H1 (cell line): ENCODE data around the gene ATP5ME. TPM values are rescaled to one million over a fixed set of nuclear protein-coding genes. Genes with fewer than 3 reads are reported as not detected.

Experiments
- CTCF ChIA-PET: fragments of 300-600 bp; sonication (Branson Sonifier 250); formaldehyde crosslinking; loops from one replicate; lab custom pipeline; 2021; ENCODE audit not compliant: partially characterized antibody; lab: Charles Lee
- POLR2A ChIA-PET: fragments of 300-600 bp; sonication (Branson Sonifier 250); formaldehyde crosslinking; loops from one replicate; lab custom pipeline; 2021; ENCODE audit warnings: inconsistent platforms; ENCODE audit not compliant: partially characterized antibody; lab: Charles Lee
- DNase-seq, 2 experiments: peaks; one replicate each; pipeline versions ENCODE4 v3.0.0 to v3.0.0-alpha.2; 2010 to 2022; ENCODE audit warnings: low spot score in 2 of 2, low read depth in 1 of 2, mixed read lengths in 1 of 2
- FAIRE-seq: peaks from 2 replicates; lab custom pipeline; 2011; peaks lifted over from hg19 to GRCh38; lab: Jason Lieb, UNC
- H2AFZ ChIP-seq: 2 replicates; pipeline ENCODE4 v1.8.1; 2012; ENCODE audit warnings: low read length, inconsistent platforms
- H2AK5ac ChIP-seq: 2 replicates; pipeline ENCODE4 v1.6.1; 2013; ENCODE audit warnings: low read depth, low read length
- H2BK120ac ChIP-seq: replicated peaks from 2 replicates; pipeline ENCODE3; 2013; ENCODE audit warnings: low read depth, low read length, inconsistent platforms
- H2BK12ac ChIP-seq: 2 replicates; pipeline ENCODE4 v1.6.1; 2013; ENCODE audit warnings: low read depth, low read length
- H2BK15ac ChIP-seq: 2 replicates; pipeline ENCODE4 v1.6.1; 2013; ENCODE audit warnings: low read length
- H2BK20ac ChIP-seq: 2 replicates; pipeline ENCODE4 v1.6.1; 2013; ENCODE audit warnings: low read length
- H2BK5ac ChIP-seq: 2 replicates; pipeline ENCODE4 v1.6.1; 2013; ENCODE audit warnings: low read depth, low read length
- H3K14ac ChIP-seq: 2 replicates; pipeline ENCODE4 v1.6.1; 2013; ENCODE audit warnings: inconsistent platforms; ENCODE audit not compliant: insufficient read length
- H3K18ac ChIP-seq: 2 replicates; pipeline ENCODE4 v1.6.1; 2013; ENCODE audit warnings: low read length; ENCODE audit errors: extremely low read depth
- H3K23ac ChIP-seq: 2 replicates; pipeline ENCODE4 v1.6.1; 2013; ENCODE audit warnings: inconsistent platforms; ENCODE audit not compliant: insufficient read length
- H3K23me2 ChIP-seq: 2 replicates; pipeline ENCODE4 v1.6.1; 2013; ENCODE audit warnings: low read depth, low read length
- H3K27ac ChIP-seq: 2 replicates; pipeline ENCODE4 v1.6.1; 2011; ENCODE audit warnings: low read depth, low read length, inconsistent platforms
- H3K27me3 ChIP-seq, 4 experiments: replicated peaks in 1 of 4; 1 replicate in 1 of 4; 2 replicates in 3 of 4; pipeline versions ENCODE4 v1.6.1 to v1.8.1; 2011 to 2013; ENCODE audit warnings: low read length in 3 of 4, mild to moderate bottlenecking in 3 of 4, inconsistent platforms in 2 of 4, mixed read lengths in 2 of 4, moderate library complexity in 1 of 4; ENCODE audit not compliant: control insufficient read depth in 3 of 4, insufficient read depth in 3 of 4; ENCODE audit errors: extremely low read depth in 1 of 4
- H3K36me3 ChIP-seq, 4 experiments: 2 replicates each; pipeline versions ENCODE4 v1.6.1 to v1.8.1; 2011 to 2013; ENCODE audit warnings: mild to moderate bottlenecking in 4 of 4, low read length in 3 of 4, moderate library complexity in 2 of 4, control low read depth in 1 of 4, inconsistent platforms in 1 of 4; ENCODE audit not compliant: insufficient read depth in 4 of 4, control insufficient read depth in 2 of 4
- H3K4ac ChIP-seq: replicated peaks from 2 replicates; pipeline ENCODE3; 2013; ENCODE audit warnings: low read length, low read depth, mixed read lengths, inconsistent platforms; ENCODE audit not compliant: insufficient read length
- H3K4me1 ChIP-seq, 4 experiments: replicated peaks in 1 of 4; 1 replicate in 1 of 4; 2 replicates in 3 of 4; pipeline versions ENCODE4 v1.6.1 to v1.8.1; 2011 to 2013; ENCODE audit warnings: low read length in 3 of 4, inconsistent platforms in 2 of 4, mixed read lengths in 1 of 4; ENCODE audit not compliant: insufficient read depth in 4 of 4, control insufficient read depth in 3 of 4
- H3K4me2 ChIP-seq, 2 experiments: 2 replicates each; pipeline versions ENCODE4 v1.6.1 to v1.8.1; 2011 to 2013; ENCODE audit warnings: low read depth in 2 of 2, low read length in 2 of 2, control low read depth in 1 of 2, inconsistent platforms in 1 of 2, mild to moderate bottlenecking in 1 of 2; ENCODE audit not compliant: insufficient read depth in 1 of 2
- H3K4me3 ChIP-seq, 4 experiments: fragments of 200-600, 300-600 bp in 1 of 4; sonication (generic), shearing (Covaris generic), sonication (Bioruptor Twin) in 1 of 4; 2 replicates each; pipeline versions ENCODE4 v1.5.1 to v1.8.1; 2011 to 2016; ENCODE audit warnings: low read length in 4 of 4, low read depth in 3 of 4, control low read depth in 2 of 4, inconsistent platforms in 2 of 4, mild to moderate bottlenecking in 2 of 4, mixed read lengths in 1 of 4, moderate library complexity in 1 of 4; ENCODE audit not compliant: insufficient read depth in 2 of 4; ENCODE audit errors: extremely low read depth in 1 of 4
- H3K56ac ChIP-seq: replicated peaks from 2 replicates; pipeline ENCODE3; 2013; ENCODE audit warnings: low read depth, mild to moderate bottlenecking, mixed read lengths, low read length, inconsistent platforms; ENCODE audit not compliant: insufficient read length
- H3K79me1 ChIP-seq: 2 replicates; pipeline ENCODE4 v1.6.1; 2013; ENCODE audit warnings: low read depth, low read length, control low read depth
- H3K79me2 ChIP-seq, 2 experiments: 2 replicates each; pipeline versions ENCODE4 v1.6.1 to v1.8.1; 2012 to 2013; ENCODE audit warnings: low read length in 2 of 2, mild to moderate bottlenecking in 2 of 2, inconsistent platforms in 1 of 2; ENCODE audit not compliant: insufficient read depth in 2 of 2, control insufficient read depth in 1 of 2
- H3K9ac ChIP-seq, 4 experiments: replicated peaks in 1 of 4; 1 replicate in 1 of 4; 2 replicates in 3 of 4; pipeline versions ENCODE4 v1.6.1 to v1.8.1; 2011 to 2013; ENCODE audit warnings: low read depth in 3 of 4, low read length in 3 of 4, control low read depth in 2 of 4, mild to moderate bottlenecking in 2 of 4, moderate library complexity in 2 of 4, inconsistent platforms in 1 of 4; ENCODE audit errors: extremely low read depth in 1 of 4
- H3K9me3 ChIP-seq, 2 experiments: 2 replicates each; pipeline versions ENCODE4 v1.6.1 to v1.8.1; 2012 to 2013; ENCODE audit warnings: mild to moderate bottlenecking in 2 of 2, moderate library complexity in 2 of 2, control low read depth in 1 of 2, inconsistent platforms in 1 of 2, low read depth in 1 of 2, low read length in 1 of 2, mixed read lengths in 1 of 2; ENCODE audit not compliant: insufficient read depth in 2 of 2
- H4K20me1 ChIP-seq, 2 experiments: replicated peaks in 1 of 2; 2 replicates each; pipeline versions ENCODE3 to v1.8.1; 2011 to 2013; ENCODE audit warnings: inconsistent platforms in 2 of 2, low read length in 2 of 2, mild to moderate bottlenecking in 1 of 2; ENCODE audit not compliant: insufficient read depth in 2 of 2, control insufficient read depth in 1 of 2
- H4K5ac ChIP-seq: 2 replicates; pipeline ENCODE4 v1.6.1; 2013; ENCODE audit warnings: low read length, low read depth, mixed read lengths, inconsistent platforms; ENCODE audit not compliant: insufficient read length
- H4K8ac ChIP-seq: 2 replicates; pipeline ENCODE4 v1.8.0; 2013; ENCODE audit warnings: mild to moderate bottlenecking, moderate library complexity, low read length, inconsistent platforms; ENCODE audit not compliant: insufficient read depth; ENCODE audit errors: extremely low read depth
- H4K91ac ChIP-seq: replicated peaks from 2 replicates; pipeline ENCODE3; 2013; ENCODE audit warnings: low read length, mixed read lengths, inconsistent platforms; ENCODE audit not compliant: insufficient read length
- EP300 ChIP-seq, 2 experiments: IDR thresholded peaks; 1 replicate in 1 of 2; 2 replicates in 1 of 2; pipeline ENCODE4 v1.6.1; 2011 to 2012; ENCODE audit warnings: low read depth in 2 of 2, low read length in 2 of 2, mild to moderate bottlenecking in 2 of 2, borderline replicate concordance in 1 of 2, inconsistent platforms in 1 of 2, moderate library complexity in 1 of 2
- KDM4A ChIP-seq: IDR thresholded peaks from one replicate; pipeline ENCODE4 v1.7.1; 2012; ENCODE audit warnings: low read depth, mild to moderate bottlenecking, moderate library complexity, low read length, inconsistent platforms; ENCODE audit not compliant: severe bottlenecking
- WGBS, 2 experiments: shearing (Covaris generic) in 1 of 2; methylation state at CpG; one replicate each; pipeline versions ENCODE4 v1.1.6 to v1.1.7; 2013 to 2015; ENCODE audit warnings: low lambda C conversion rate in 2 of 2, mixed read lengths in 2 of 2, inconsistent platforms in 1 of 2, low coverage in 1 of 2, missing lambda C conversion rate in 1 of 2; ENCODE audit not compliant: insufficient replicate concordance in 2 of 2, insufficient coverage in 1 of 2, insufficient read length in 1 of 2; ENCODE audit errors: extremely low coverage in 1 of 2, missing lambda C conversion rate in 1 of 2; 5-methylcytosine and 5-hydroxymethylcytosine counted together
- polyA plus RNA-seq, 7 experiments: library from polyadenylated mRNA; depleted of rRNA in 3 of 7; stranded (reverse) in 5 of 7; unstranded in 2 of 7; fragments of >200 nt in 5 of 7; fragments of 200-250 nt in 2 of 7; gene quantifications; 1 replicate in 5 of 7; 2 replicates in 1 of 7; 4 replicates in 1 of 7; pipeline versions ENCODE4 v1.2.1 to v1.2.3, GENCODE V29; 2011 to 2013; ENCODE audit warnings: missing spikeins in 2 of 7, mixed read lengths in 2 of 7
- total RNA-seq: library from RNA; stranded (reverse); fragmentation: NEBNext Ultra II Directional; extraction: Animal tissue kit (Norgen Biotek cat#: 25700); gene quantifications from 2 replicates; pipeline ENCODE4 v1.2.1, GENCODE V29; 2021
- TF ChIP-seq, protein P1 (sequence below), 3 experiments: IDR thresholded peaks; 1 replicate in 2 of 3; 2 replicates in 1 of 3; pipeline versions ENCODE4 v1.5.1 to v1.6.1; 2011; ENCODE audit warnings: low read length in 3 of 3, mild to moderate bottlenecking in 3 of 3, inconsistent platforms in 2 of 3, low read depth in 1 of 3, moderate library complexity in 1 of 3; ENCODE audit not compliant: insufficient read depth in 1 of 3; ENCODE audit errors: control extremely low read depth in 1 of 3

The ATP5ME gene
- total and polyA plus RNA-seq, 2 of the 8 experiments (the other 6 are each of a cell fraction or from before 2014, with no cell fraction given) = 375 to 450 TPM

DNA sequence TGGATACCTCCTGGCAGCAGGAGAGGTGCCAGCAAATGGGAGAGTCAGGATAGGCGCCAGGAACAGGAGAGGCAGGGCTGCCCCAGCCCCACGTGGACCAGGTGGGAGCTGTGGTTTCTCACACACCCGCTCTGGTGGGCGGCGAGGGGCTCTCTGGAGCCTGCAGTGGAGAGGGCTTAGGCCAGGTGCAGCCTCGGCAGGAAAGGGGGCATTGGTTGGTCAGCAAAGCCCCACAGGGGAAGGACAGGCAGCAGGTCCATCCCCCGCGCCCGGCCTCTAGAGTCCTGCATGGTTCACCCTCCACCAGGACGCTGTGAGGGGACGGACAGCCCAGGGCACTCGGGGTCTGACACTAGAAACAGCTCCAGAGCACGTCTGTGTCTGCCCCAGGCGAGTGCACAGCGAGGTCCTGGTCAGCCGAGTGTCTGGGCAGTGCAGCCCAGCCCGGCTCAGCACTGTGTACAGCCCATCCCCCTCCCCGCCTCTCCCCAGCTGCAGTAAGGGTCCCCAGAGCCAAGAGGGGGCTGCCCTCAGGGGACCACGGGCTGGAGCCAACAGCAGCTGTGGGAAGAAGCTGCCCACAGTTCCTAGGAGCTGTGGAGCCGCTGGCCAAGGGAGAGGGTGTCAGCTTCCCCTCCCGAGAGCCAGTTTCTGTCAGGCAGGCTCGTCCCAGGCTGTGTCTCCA, 8.2 kb downstream of the ATP5ME start:
- no peak overlapping the region for H3K23ac ChIP-seq
- H3K9me3 ChIP-seq = no peaks in the 10 kb centered on the region
- no peak overlapping the region for H3K14ac ChIP-seq
- no peak overlapping the region for H2BK12ac ChIP-seq
- no peak overlapping the region for H4K5ac ChIP-seq
- DNase-seq = no peak
- no peaks in the 10 kb centered on the region for H3K27me3 ChIP-seq
- no peak overlapping the region for H4K91ac ChIP-seq
- no peak overlapping the region for H2BK5ac ChIP-seq
- no peak overlapping the region for H4K8ac ChIP-seq
- H4K20me1 ChIP-seq = peaks cover 0 to 5% of the 10 kb centered on the region in 2 experiments
- H2BK15ac ChIP-seq = no peak overlapping the region
- no peak overlapping the region for H3K4ac ChIP-seq
- no peak overlapping the region for H2AK5ac ChIP-seq
- no peaks in the 10 kb centered on the region; a peak in 1 of 7 replicates for H3K4me1 ChIP-seq
- no peak for FAIRE-seq
- H3K18ac ChIP-seq = no peak overlapping the region
- no peak overlapping the region for H3K9ac ChIP-seq
- CTCF ChIA-PET = interaction anchor here (1.5 to 3.0 kb wide), 3 partner anchors 8 to 63 kb away, joined by 3 to 22 read pairs (median 11); partner anchors contain the start of genes ATP5ME and MYL5
- no peak overlapping the region for H3K4me3 ChIP-seq
- no peak overlapping the region for H3K56ac ChIP-seq
- peaks cover 0 to 5% (median 0%) of the 10 kb centered on the region in 4 experiments; a peak in 1 of 8 replicates for H3K36me3 ChIP-seq
- H3K79me1 ChIP-seq = no peaks in the 10 kb centered on the region
- POLR2A ChIA-PET = interaction anchor here (0.7 to 5.0 kb wide), 10 partner anchors 7 to 87 kb away, joined by 3 to 53 read pairs (median 4); partner anchors contain the start of genes ATP5ME and MYL5
- WGBS, 2 experiments = 87% methylated on average over 18 of the region's 22 CpGs; no CpG with 5 or more reads in 1 of the 2 experiments
- H2BK120ac ChIP-seq = no peak overlapping the region
- peaks cover 4% of the 10 kb centered on the region; the same call in 1 of the 2 replicates for H3K23me2 ChIP-seq
- H2BK20ac ChIP-seq = no peak overlapping the region
- H2AFZ ChIP-seq = no peak overlapping the region
- H3K4me2 ChIP-seq = no peak overlapping the region
- H3K27ac ChIP-seq = no peak overlapping the region
- H3K79me2 ChIP-seq = no peaks in the 10 kb centered on the region
- TF ChIP-seq, protein P1, sequence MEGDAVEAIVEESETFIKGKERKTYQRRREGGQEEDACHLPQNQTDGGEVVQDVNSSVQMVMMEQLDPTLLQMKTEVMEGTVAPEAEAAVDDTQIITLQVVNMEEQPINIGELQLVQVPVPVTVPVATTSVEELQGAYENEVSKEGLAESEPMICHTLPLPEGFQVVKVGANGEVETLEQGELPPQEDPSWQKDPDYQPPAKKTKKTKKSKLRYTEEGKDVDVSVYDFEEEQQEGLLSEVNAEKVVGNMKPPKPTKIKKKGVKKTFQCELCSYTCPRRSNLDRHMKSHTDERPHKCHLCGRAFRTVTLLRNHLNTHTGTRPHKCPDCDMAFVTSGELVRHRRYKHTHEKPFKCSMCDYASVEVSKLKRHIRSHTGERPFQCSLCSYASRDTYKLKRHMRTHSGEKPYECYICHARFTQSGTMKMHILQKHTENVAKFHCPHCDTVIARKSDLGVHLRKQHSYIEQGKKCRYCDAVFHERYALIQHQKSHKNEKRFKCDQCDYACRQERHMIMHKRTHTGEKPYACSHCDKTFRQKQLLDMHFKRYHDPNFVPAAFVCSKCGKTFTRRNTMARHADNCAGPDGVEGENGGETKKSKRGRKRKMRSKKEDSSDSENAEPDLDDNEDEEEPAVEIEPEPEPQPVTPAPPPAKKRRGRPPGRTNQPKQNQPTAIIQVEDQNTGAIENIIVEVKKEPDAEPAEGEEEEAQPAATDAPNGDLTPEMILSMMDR (IDR thresholded peaks at IDR 0.05; ENCODE audit: control extremely low read depth in 1 of 3, insufficient read depth in 1 of 3, low read depth in 1 of 3, low read length in 3 of 3) = no peak
- TF ChIP-seq KDM4A = no peak
- TF ChIP-seq EP300 (IDR thresholded peaks at IDR 0.05; ENCODE audit: borderline replicate concordance in 1 of 2, low read depth in 2 of 2, low read length in 2 of 2) = no peak
